GM18907 (cell line): ENCODE data around the gene RNF217.

Source experiments
- ATAC-seq: cut with Tn5 transposase; IDR thresholded peaks from one replicate; pipeline ENCODE4 v1.9.1; 2021; ENCODE audit warnings: mild to moderate bottlenecking, moderate library complexity; ENCODE audit not compliant: unreplicated experiment

The RNF217 gene

DNA sequence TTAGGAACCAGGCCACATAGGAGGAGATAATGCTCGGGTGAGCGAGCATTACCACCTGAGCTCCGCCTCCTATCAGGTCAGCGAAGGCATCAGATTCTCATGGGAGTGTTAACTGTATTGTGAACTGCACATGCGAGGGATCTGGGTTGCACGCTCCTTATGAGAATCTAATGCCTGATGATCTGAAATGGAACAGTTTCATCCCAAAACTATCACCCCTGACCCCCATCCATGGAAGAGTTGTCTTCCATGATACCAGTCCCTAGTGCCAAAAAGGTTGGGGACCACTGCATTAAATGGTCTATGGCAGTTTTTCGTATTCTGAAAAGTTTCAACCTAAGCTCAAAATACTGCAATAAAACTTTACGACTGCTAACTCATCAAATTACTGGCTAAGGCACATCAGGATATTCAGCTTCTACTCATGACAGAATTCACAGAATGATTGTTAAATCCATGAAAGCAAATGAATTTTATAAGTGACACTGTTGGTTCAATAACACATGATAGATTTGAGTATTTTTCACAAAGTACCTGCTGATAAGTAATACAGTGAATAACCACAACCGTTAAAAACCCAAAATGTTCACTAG is 25.9 kb downstream of the RNF217 start:
- no peak for ATAC-seq

DNA sequence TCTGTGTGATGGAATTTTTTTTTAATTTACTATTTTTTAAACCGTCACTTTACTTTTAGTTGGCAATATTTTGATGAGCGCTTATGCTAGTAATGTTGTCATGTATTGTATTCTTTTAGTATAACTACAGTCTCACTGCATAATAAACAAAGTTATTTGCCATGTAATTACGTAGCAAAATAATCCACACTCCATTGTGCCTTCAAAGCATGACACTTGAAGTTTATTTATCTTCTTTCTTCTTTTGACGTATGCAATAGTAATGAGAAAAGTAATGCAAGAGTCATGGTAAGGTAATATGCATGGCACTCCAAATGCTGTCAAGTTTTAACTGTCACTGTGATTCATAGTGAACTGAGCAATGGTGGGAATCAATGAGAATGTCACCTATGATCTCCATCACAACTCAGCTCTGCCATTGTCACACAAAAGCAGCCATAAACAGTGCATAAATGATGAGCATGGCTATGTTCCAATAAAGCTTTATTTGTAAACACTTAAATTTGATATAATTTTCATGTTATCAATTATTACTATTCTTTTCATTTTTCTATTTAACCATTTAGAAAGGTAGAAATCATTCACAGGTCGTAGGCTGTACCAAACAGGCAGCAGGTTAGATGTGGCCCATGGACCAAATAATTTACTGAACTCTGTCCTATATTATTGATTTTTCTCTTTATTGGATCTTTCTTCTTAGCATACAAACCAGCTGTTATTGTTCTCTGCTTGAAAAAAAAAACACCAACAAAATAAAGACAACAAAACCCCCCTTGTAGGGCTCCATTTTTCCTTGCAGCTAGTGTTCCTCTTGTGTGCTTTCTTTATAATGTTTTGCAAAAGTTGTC is 27.1 kb downstream of the RNF217 start:
- ATAC-seq, result no peak

- no peak for ATAC-seq
These were observed 28.8 kb downstream of the RNF217 start for GRCh38 chr6:124990988-124991387.

- no peak for ATAC-seq
These were observed 29.6 kb downstream of the RNF217 start for GRCh38 chr6:124991764-124992295.

- no peak for ATAC-seq
These were observed 31.1 kb downstream of the RNF217 start for GRCh38 chr6:124993327-124993726.

- no peak for ATAC-seq
These were observed 32.4 kb downstream of the RNF217 start for GRCh38 chr6:124994648-124995047.

- no peak for ATAC-seq
These were observed 32.9 kb downstream of the RNF217 start for GRCh38 chr6:124995131-124995530.

GRCh38 chr6:124995645-124996325 is 33.5 kb downstream of the RNF217 start:
- ATAC-seq, result no peak

- no peak for ATAC-seq
These were observed 34.2 kb downstream of the RNF217 start for GRCh38 chr6:124996411-124996810.

DNA sequence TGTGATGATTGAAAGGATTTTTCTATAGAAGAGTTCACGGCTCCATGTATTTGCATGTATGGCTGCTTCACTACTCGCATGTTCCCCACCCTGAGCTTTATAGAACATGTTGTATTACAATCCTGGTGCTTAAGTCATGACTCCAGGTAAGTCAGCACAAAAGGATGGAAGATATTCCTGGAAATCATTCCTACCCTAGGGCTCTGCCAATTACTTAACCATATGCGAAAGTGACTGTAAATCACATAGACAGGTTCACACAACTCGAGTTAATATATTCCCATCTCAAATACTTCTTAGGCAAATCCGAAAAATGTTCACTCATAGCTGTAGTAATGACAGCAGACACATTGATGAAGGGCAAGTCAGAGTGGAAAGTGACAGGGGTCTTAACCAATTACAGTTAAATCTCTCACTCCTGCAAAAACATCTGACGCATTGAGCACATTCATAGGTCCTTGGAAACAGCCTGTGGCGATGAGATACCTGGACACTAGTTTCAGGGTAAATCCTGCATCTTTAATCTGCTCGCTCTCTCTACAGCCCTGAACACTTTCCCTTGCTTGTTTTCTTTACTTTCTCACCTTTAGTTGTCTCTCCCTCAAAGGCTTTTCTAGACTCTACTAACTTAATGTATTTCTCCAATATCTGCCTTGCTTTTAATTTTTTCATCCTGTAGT is 35.1 kb downstream of the RNF217 start:
- ATAC-seq, result no peak

DNA sequence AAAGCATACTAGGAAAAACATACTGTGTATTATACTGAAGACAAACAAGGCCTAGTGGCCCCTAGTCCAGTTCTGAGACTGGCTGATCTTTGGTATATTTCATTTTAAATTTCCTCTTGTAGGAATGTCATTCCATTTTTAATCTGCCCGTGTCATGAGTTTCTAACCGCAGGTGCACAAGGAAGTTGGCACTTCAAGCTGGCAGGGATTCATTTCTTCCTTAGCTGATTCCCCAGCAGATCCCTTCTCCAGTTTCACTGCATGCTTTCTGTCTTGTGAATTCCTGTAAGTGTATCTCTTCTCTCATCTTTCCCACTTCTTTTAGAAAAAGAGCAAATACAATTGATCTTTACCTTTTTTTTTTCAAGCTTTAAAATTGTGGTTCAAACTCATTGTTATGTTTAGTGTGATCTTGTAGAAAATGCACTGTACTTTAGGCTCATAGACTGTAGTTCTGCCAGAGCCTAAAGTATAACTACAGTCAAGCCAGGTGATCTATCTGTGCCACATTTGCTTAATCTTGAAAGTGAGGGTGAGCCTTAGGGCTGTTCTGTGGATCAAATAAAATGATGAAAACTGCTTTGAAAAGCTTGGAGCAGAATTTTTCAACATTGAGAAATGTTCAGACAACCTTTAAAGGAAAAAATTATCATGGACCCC is 37.0 kb downstream of the RNF217 start:
- no peak for ATAC-seq

- ATAC-seq, result no peak
These were observed 39.6 kb downstream of the RNF217 start for GRCh38 chr6:125001684-125002405.

DNA sequence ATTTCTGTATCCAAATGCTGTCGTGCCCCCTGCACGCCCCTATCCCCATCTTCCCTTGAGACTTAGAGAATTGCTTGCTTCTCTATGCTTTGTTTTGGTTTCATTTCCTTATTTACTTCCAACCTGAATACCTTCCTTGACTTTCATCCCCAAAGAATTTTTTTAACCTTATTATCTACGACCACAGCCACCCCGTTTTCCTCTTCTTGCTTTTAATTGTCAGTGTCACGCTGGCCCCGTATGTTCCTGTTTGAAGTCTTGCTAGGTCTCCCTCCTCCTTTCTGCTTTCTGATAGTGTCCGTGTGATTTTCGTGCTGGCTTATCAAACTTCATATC is 40.1 kb downstream of the RNF217 start:
- no peak for ATAC-seq

- no peak for ATAC-seq
These were observed 40.8 kb downstream of the RNF217 start for GRCh38 chr6:125003070-125003469.

- no peak for ATAC-seq
These were observed 42.0 kb downstream of the RNF217 start for GRCh38 chr6:125004198-125004597.

GRCh38 chr6:125004797-125005595 is 42.8 kb downstream of the RNF217 start:
- ATAC-seq, result no peak

- ATAC-seq, result no peak
These were observed 46.0 kb downstream of the RNF217 start for GRCh38 chr6:125008261-125008703.

DNA sequence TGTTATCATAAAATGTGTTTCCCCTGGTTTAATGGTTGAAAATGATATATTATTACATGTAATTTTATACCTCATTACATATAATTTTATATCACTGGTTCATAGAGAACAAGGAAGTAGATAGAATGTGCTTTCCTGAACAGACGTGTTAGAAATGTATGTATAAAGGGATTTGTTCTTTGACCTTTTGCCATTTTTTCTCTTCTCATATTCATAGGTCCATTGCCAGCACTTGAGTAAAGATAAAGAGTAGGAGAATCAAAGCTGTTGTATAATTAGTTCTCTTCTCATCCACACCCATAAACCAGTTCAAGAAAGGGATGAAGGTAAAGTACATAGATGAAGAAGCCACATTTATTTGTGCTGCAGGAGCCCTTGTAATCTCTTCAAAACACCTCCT is 46.7 kb downstream of the RNF217 start:
- no peak for ATAC-seq

GRCh38 chr6:125009578-125009977 is 47.3 kb downstream of the RNF217 start:
- no peak for ATAC-seq
